K562 (cell line): ENCODE data around the gene USP20. TPM values are rescaled to one million over a fixed set of nuclear protein-coding genes. Genes with fewer than 3 reads are reported as not detected.

Experiments used
- ATF3 ChIP-seq, 2 experiments: fragments of 450-650 bp in 1 of 2; sonication (generic) in 1 of 2; formaldehyde crosslinking in 1 of 2; IDR thresholded peaks in 1 of 2; conservative IDR thresholded peaks in 1 of 2; 2 replicates each; pipeline versions ENCODE4 v1.6.1 to v1.8.1; 2016 to 2023; ENCODE audit warnings: mild to moderate bottlenecking in 2 of 2, moderate library complexity in 2 of 2, inconsistent platforms in 1 of 2, missing genetic modification reagents in 1 of 2
- EHMT2 ChIP-seq: fragments of 450-650 bp; IDR thresholded peaks from 2 replicates; pipeline ENCODE4 v1.6.1; 2018; ENCODE audit warnings: antibody characterized with exemption
- MYC ChIP-seq, 2 experiments: fragments of 250-450 bp in 1 of 2; sonication (Bioruptor Pico) in 1 of 2; IDR thresholded peaks; 2 replicates each; pipeline versions ENCODE4 v1.5.1 to v1.6.1; 2012 to 2021; ENCODE audit warnings: low read depth in 2 of 2, borderline replicate concordance in 1 of 2, improper control_type of control experiment in 1 of 2, low read length in 1 of 2, mild to moderate bottlenecking in 1 of 2, moderate library complexity in 1 of 2
- NUFIP1 ChIP-seq: fragments of 450-650 bp; IDR thresholded peaks from 2 replicates; pipeline ENCODE4 v1.6.1; 2018; ENCODE audit not compliant: partially characterized antibody
- ZFP1 ChIP-seq: fragments of 450-650 bp; formaldehyde crosslinking; IDR thresholded peaks from 2 replicates; pipeline ENCODE4 v1.4.0; 2020; ENCODE audit warnings: mild to moderate bottlenecking, mixed read lengths
- ZNF184 ChIP-seq: sonication (generic); formaldehyde crosslinking; IDR thresholded peaks from 2 replicates; pipeline ENCODE4 v1.5.0; 2020; ENCODE audit warnings: missing genetic modification reagents
- ZNF232 ChIP-seq: sonication (generic); formaldehyde crosslinking; IDR thresholded peaks from 2 replicates; pipeline ENCODE4 v1.8.0; 2022; ENCODE audit warnings: mild to moderate bottlenecking, missing genetic modification reagents
- polyA plus RNA-seq, 8 experiments: library from polyadenylated mRNA; depleted of rRNA in 4 of 8; stranded (reverse) in 5 of 8; unstranded in 3 of 8; fragments of >200 nt; fragmentation: Nextera tagmentation in 2 of 8; fragmentation: Illumina TruSeq in 1 of 8; extraction: Ambion mirVana in 2 of 8; extraction: Trizol in 1 of 8; gene quantifications; 2 replicates each; pipeline versions ENCODE4 v1.2.1 to v1.2.3, GENCODE V29; 2011 to 2014; ENCODE audit warnings: inconsistent platforms in 1 of 8, missing spikeins in 1 of 8
- total RNA-seq, 7 experiments: library from RNA; depleted of rRNA in 6 of 7; stranded (reverse); fragments of >200 nt in 6 of 7; fragmentation: Illumina TruSeq in 2 of 7; extraction: Trizol in 2 of 7; gene quantifications; 2 replicates each; pipeline versions ENCODE4 v1.2.1 to v1.2.3, GENCODE V29; 2011 to 2021; ENCODE audit warnings: low replicate concordance in 1 of 7
- TF ChIP-seq, protein P1 (sequence below): IDR thresholded peaks from 2 replicates; pipeline ENCODE4 v1.6.1; 2014; ENCODE audit warnings: antibody characterized with exemption
- TF ChIP-seq, protein P2 (sequence below), 2 experiments: fragments of 450-650 bp; formaldehyde crosslinking in 1 of 2; IDR thresholded peaks; 2 replicates each; pipeline versions ENCODE4 v1.4.0 to v1.6.1; 2014 to 2020; ENCODE audit warnings: mild to moderate bottlenecking in 2 of 2, borderline replicate concordance in 1 of 2, low read depth in 1 of 2
- TF ChIP-seq, protein P3 (sequence below): fragments of 450-650 bp; formaldehyde crosslinking; IDR thresholded peaks from 2 replicates; pipeline ENCODE4 v1.4.0; 2022; ENCODE audit warnings: missing genetic modification characterization

USP20 gene
- total and polyA plus RNA-seq, 9 of the 15 experiments (the other 6 are each of a cell fraction or from before 2014, with no cell fraction given): 1.9 to 136 (median 49.1) TPM

DNA sequence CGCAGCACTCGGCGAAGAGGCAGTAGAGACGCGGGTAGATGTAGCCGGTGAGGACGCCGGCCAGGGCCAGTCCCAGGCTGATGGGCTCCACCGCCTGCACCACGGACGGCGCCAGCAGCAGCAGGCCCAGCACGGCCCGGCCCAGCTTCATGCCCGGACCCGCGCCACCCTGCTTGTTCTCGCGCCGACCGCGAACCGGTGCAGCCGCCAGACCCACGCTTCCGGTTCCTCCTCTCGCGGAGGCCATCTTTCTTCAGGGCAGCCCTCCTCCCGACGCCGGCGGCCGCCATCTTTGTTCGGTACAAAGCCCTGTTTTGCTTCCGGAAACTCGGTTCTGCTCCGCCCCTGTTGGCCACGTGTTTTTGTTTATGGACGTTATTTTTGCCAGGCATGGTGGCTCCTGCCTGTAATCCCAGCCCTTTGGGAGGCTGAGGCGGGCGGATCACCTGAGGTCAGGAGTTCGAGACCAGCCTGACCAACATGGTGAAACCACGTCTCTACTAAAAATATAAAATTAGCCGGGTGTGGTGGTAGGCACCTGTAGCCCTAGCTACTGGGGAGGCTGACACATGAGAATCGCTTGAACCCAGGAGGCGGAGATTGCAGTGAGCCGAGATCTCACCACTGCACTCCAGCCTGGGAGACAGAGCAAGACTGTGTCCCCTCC, 11.2 kb upstream of the USP20 start, which contains the start of gene TOR1A (continued):
- TF ChIP-seq ZFP1 (no peak), MYC (IDR thresholded peaks at IDR 0.05; ENCODE audit: low read depth, low read length) (peak; percentile 95), MYC (CRISPR knock-in tag; IDR thresholded peaks at IDR 0.05; ENCODE audit: borderline replicate concordance, low read depth) (peak; percentile 79; the same call in 1 of the 2 replicates), EHMT2 (no peak), ATF3 (IDR thresholded peaks at IDR 0.05) (no peak), ATF3 (CRISPR knock-in tag; conservative IDR thresholded peaks at IDR 0.05) (peak; percentile 87; the same call in 1 of the 2 replicates), NUFIP1 (peak; percentile 60), ZNF232 (CRISPR knock-in tag) (peak; percentile 78), ZNF184 (CRISPR knock-in tag) (no peak)
- TF ChIP-seq, protein P1, sequence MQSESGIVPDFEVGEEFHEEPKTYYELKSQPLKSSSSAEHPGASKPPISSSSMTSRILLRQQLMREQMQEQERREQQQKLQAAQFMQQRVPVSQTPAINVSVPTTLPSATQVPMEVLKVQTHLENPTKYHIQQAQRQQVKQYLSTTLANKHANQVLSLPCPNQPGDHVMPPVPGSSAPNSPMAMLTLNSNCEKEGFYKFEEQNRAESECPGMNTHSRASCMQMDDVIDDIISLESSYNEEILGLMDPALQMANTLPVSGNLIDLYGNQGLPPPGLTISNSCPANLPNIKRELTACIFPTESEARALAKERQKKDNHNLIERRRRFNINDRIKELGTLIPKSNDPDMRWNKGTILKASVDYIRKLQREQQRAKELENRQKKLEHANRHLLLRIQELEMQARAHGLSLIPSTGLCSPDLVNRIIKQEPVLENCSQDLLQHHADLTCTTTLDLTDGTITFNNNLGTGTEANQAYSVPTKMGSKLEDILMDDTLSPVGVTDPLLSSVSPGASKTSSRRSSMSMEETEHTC: peak; percentile 23; the same call in 1 of the 2 replicates
- TF ChIP-seq, protein P2, sequence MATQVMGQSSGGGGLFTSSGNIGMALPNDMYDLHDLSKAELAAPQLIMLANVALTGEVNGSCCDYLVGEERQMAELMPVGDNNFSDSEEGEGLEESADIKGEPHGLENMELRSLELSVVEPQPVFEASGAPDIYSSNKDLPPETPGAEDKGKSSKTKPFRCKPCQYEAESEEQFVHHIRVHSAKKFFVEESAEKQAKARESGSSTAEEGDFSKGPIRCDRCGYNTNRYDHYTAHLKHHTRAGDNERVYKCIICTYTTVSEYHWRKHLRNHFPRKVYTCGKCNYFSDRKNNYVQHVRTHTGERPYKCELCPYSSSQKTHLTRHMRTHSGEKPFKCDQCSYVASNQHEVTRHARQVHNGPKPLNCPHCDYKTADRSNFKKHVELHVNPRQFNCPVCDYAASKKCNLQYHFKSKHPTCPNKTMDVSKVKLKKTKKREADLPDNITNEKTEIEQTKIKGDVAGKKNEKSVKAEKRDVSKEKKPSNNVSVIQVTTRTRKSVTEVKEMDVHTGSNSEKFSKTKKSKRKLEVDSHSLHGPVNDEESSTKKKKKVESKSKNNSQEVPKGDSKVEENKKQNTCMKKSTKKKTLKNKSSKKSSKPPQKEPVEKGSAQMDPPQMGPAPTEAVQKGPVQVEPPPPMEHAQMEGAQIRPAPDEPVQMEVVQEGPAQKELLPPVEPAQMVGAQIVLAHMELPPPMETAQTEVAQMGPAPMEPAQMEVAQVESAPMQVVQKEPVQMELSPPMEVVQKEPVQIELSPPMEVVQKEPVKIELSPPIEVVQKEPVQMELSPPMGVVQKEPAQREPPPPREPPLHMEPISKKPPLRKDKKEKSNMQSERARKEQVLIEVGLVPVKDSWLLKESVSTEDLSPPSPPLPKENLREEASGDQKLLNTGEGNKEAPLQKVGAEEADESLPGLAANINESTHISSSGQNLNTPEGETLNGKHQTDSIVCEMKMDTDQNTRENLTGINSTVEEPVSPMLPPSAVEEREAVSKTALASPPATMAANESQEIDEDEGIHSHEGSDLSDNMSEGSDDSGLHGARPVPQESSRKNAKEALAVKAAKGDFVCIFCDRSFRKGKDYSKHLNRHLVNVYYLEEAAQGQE (IDR thresholded peaks at IDR 0.05; ENCODE audit: borderline replicate concordance): peak; percentile 72
- TF ChIP-seq, protein P2 (CRISPR knock-in tag; IDR thresholded peaks at IDR 0.05; ENCODE audit: low read depth): peak; percentile 65; the same call in 1 of the 2 replicates
- TF ChIP-seq, protein P3, sequence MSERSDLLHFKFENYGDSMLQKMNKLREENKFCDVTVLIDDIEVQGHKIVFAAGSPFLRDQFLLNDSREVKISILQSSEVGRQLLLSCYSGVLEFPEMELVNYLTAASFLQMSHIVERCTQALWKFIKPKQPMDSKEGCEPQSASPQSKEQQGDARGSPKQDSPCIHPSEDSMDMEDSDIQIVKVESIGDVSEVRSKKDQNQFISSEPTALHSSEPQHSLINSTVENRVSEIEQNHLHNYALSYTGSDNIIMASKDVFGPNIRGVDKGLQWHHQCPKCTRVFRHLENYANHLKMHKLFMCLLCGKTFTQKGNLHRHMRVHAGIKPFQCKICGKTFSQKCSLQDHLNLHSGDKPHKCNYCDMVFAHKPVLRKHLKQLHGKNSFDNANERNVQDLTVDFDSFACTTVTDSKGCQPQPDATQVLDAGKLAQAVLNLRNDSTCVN (CRISPR knock-in tag): no peak
